Brain pericyte (primary cell): Measurements from ENCODE around the gene KPNA4.
"Not testable (repeated sequence)": the region's sequence is repeated elsewhere in the genome, so short reads cannot be mapped to it uniquely, and the experiment has no call there.

Experiments used
- DNase-seq: peaks from one replicate; pipeline ENCODE4 v3.0.0-alpha.2; 2012; ENCODE audit warnings: low read depth, low spot score

The KPNA4 gene

GRCh38 chr3:160486459-160486869 lies 78.9 kb downstream of the KPNA4 start:
- no peak for DNase-seq

DNA sequence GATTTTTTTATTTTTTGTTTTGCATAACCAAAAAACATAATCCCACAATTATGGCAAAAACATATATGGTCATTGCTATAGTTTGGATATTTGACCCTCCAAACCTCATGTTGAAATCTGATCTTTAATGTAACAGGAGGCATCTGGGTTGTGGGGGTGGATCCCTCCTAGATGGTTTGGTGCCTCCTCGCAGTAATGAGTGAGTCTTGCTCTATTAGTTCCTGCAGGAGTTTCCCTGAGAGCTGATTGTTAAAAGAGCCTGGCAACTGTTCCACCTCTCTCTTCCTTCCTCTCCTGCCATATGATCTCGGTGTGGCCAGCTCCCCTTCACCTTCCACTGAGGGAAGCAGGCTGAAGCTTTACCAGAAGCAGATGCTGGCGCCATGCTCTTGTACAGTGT lies 82.6 kb downstream of the KPNA4 start:
- no peak for DNase-seq

- no peak for DNase-seq
These were observed 83.5 kb downstream of the KPNA4 start for GRCh38 chr3:160481856-160482255.

GRCh38 chr3:160480931-160481330 lies 84.4 kb downstream of the KPNA4 start:
- DNase-seq = no peak

GRCh38 chr3:160479376-160479775 lies 86.0 kb downstream of the KPNA4 start:
- DNase-seq = no peak

- DNase-seq = no peak
These were observed 87.0 kb downstream of the KPNA4 start for GRCh38 chr3:160478338-160478737.

GRCh38 chr3:160477750-160478149 lies 87.6 kb downstream of the KPNA4 start:
- DNase-seq = no peak

DNA sequence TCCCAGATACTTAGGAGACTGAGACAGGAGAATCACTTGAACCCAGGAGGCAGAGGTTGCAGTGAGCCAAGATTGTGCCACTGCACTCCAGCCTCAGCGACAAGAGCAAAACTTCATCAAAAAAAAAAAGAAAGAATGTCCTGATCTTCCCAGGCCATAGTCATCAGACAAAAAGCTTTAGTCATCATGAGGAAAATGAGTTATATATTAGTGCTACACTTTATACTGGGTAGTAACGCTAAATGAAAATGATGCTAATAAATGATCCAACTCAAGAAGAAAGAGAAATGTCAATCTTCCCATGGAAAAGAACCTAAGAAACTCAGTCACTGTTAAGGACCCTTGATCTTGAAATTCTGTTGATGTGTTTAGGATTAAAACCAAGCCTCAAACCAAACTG lies 89.5 kb downstream of the KPNA4 start:
- no peak for DNase-seq

- DNase-seq = no peak
These were observed 90.2 kb downstream of the KPNA4 start for GRCh38 chr3:160475153-160475552.

GRCh38 chr3:160474416-160474838 lies 90.9 kb downstream of the KPNA4 start:
- DNase-seq = no peak

GRCh38 chr3:160473978-160474377 lies 91.4 kb downstream of the KPNA4 start:
- DNase-seq = peak; percentile 76

DNA sequence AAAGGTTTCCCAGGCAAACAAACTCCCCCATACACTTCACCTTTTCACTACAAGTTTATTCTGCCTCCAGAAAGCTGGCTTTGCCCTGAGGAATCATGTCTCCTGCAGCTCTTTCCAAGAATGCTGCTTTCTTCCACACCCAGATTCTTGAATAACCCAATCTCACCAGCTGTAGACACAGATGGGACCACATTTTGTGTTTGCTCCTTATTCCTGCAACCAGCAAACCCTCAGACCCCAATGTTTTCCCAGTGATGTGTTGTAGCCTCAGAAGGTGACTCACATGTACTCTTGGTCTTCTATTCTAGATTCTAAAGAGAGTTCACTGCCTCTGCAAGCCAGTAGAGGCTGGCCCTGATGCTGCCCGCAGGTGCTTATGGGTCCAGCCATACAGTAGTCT lies 92.2 kb downstream of the KPNA4 start:
- DNase-seq = no peak

- no peak for DNase-seq
These were observed 93.0 kb downstream of the KPNA4 start for GRCh38 chr3:160472344-160472743.

DNA sequence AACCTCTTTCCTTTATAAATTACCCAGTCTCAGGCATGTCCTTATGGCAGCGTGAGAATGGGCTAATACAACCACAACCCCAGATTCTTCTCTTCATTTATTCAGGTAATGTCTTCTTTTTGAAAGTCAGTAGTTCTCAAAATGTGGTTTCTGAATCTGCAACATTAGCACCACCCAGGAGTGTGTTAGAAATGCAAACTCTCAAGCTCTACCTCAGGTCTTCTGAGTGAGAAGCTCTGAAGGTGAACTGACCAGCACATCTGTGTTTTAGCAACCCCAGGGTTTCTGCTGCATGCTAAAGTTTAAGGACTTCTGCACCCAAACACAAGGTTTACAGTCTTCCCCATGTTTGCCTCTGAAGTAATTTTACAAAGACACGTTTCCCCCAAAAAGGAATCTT lies 93.5 kb downstream of the KPNA4 start:
- DNase-seq = no peak

DNA sequence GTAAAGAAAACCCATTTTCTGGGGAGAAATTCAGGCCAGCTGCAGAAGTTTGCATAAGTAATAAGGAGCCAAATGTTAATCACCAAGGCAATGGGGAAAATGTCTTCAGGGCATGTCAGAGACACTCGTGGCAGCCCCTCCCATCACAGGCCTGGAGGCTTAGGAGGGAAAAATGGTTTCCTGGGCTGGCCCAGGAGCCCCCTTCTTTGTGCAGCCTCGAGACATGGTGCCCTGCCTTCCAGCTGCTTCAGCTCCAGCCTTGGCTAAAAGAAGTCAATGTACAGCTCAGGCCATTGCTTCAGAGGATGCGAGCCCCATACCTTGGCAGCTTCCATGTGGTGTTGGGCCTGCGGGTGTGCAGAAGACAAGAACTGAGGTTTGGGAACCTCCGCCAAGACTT lies 95.2 kb downstream of the KPNA4 start:
- no peak for DNase-seq

- DNase-seq = no peak
These were observed 100.4 kb downstream of the KPNA4 start for GRCh38 chr3:160464971-160465370.

GRCh38 chr3:160464321-160464720 lies 101.0 kb downstream of the KPNA4 start:
- DNase-seq = no peak

DNA sequence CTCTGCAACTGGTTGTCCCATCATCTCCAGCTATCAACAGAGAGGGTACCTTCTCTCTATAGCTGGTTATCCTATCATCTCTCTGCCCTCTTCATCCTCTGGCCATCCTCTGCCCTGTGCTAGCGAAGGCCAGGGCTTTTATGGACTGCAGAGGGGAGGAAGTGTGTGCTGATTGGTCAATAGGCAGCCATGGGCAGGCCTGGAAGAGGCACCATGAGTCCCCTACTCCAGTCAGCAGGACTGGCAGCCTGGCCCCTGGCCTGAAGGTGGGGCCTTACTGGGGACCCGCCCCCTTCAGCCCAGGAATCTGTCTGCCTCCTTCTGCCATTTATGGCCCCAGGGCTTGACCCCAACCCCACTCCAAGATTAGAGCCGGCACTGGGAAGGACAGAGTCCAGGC lies 105.3 kb downstream of the KPNA4 start:
- no peak for DNase-seq

GRCh38 chr3:160459450-160459970 lies 105.9 kb downstream of the KPNA4 start:
- DNase-seq = no peak

DNA sequence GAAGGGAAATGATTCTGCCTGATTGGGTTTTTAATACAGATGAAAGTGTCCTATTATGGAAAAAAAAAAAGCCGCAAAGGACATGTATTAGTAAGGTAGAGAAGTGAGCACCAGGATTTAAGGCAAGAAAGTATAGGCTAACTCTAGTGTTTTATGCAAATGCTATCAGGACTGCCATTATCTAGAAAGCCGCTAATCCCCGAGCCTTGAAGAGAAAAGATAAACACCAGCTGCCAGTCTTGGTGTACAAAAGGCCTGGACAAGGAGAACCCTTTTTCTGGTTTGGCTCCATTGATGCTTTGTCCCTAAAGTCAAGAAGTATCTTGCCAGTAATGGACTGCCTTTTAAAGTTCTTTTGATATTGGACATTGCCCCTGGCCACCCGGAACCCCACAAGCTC lies 107.2 kb downstream of the KPNA4 start:
- DNase-seq = no peak

DNA sequence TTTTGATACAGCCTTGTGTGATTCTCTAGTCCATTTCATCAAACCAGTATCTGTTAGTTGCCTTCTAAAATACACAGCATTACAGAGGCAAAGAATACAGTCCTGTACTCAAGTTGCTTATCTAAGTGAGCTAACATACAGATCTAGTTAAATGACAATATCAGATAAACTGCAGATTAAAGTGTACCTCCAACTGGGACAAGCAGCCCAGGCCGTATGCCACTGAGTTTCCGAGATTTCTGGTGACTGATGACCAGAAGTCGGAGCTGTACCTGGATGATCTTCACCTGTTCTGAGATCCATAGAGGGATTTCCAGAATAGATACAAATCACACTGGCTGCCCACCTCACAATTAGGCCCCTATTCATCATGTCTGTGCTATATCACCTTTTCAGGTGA lies 109.5 kb downstream of the KPNA4 start:
- DNase-seq = no peak

GRCh38 chr3:160454995-160455394 lies 110.4 kb downstream of the KPNA4 start:
- no peak for DNase-seq

GRCh38 chr3:160452251-160452650 lies 113.1 kb downstream of the KPNA4 start:
- DNase-seq = not testable (repeated sequence)

- no peak for DNase-seq
These were observed 113.8 kb downstream of the KPNA4 start for GRCh38 chr3:160451602-160452001.
